OCI-LY3 (cell line): ENCODE results near the gene SMCO4.

Source experiments
- EZH2phosphoT487 ChIP-seq: fragments of 200-600 bp; shearing (Covaris generic); IDR thresholded peaks from 2 replicates; pipeline ENCODE4 v1.6.1; 2018; ENCODE audit warnings: antibody characterized with exemption, mixed run types, low read depth
- TF ChIP-seq, protein P1 (sequence below): fragments of 200-600, 300-600 bp; sonication (generic); IDR thresholded peaks from 2 replicates; pipeline ENCODE4 v1.5.1; 2014; ENCODE audit warnings: antibody characterized with exemption, low read length, low read depth

DNA sequence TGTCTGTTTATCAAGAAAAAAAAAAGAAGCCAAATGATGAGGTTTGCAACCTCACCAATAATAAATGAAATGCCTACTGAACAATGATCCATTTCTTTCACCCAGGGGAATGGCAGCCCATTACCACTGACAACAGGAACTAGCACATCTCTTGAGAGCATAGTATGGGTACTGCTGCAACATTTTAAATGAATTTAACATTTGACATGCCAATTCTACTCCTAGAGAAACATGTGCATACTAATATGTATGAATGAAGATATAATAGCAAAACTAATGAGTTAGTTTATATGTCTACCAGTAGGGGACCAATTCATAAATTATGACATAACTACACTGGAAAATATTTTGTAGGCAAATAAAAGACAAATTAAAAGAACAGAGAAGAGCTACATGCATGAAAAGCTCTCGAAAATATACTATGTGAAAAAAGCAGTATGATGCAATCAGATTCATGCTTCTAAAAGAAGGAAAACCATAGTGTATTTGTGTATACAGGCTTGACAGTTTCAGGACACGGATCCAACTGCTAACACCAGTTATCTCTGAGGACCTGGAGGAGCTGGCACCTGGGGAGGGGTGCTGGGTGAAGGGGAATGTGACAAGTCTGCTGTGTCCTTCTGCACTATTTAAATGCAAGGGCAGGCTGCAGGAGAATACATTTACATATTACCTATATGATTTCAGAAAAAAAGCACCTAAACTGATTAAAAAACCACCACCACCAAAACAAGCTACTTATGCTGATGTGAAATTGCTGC is 6.9 kb downstream of the SMCO4 start:
- TF ChIP-seq, protein P1, sequence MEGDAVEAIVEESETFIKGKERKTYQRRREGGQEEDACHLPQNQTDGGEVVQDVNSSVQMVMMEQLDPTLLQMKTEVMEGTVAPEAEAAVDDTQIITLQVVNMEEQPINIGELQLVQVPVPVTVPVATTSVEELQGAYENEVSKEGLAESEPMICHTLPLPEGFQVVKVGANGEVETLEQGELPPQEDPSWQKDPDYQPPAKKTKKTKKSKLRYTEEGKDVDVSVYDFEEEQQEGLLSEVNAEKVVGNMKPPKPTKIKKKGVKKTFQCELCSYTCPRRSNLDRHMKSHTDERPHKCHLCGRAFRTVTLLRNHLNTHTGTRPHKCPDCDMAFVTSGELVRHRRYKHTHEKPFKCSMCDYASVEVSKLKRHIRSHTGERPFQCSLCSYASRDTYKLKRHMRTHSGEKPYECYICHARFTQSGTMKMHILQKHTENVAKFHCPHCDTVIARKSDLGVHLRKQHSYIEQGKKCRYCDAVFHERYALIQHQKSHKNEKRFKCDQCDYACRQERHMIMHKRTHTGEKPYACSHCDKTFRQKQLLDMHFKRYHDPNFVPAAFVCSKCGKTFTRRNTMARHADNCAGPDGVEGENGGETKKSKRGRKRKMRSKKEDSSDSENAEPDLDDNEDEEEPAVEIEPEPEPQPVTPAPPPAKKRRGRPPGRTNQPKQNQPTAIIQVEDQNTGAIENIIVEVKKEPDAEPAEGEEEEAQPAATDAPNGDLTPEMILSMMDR, result peak; percentile 21; the same call in 1 of the 2 replicates
- no peak for TF ChIP-seq EZH2phosphoT487
